Glomerular endothelial cell (primary cell): ENCODE results near the gene KRTAP9-4. TPM values are rescaled to one million over a fixed set of nuclear protein-coding genes. Genes with fewer than 3 reads are reported as not detected.
"Not testable (repeated sequence)": the region's sequence is repeated elsewhere in the genome, so short reads cannot be mapped to it uniquely, and the experiment has no call there.

Source experiments
- DNase-seq: peaks from one replicate; pipeline ENCODE4 v3.0.0-alpha.2; 2011; ENCODE audit warnings: low read depth, low spot score; ENCODE audit errors: extremely low read depth
- total RNA-seq: library from RNA; depleted of rRNA; stranded (reverse); fragments of >200 nt; gene quantifications from 2 replicates; pipeline ENCODE4 v1.2.3, GENCODE V29; 2015

KRTAP9-4 gene
- not detected in 2 replicates for total RNA-seq

GRCh38 chr17:41249637-41250240 lies at the start of gene KRTAP9-4:
TSS of gene KRTAP9-4 (plus strand) at chr17:41249687. CDS start at chr17:41249721, 34 bp downstream.
- DNase-seq, result not testable (repeated sequence)

- DNase-seq, result no peak
Measured at GRCh38 chr17:41211845-41212466, 37.5 kb upstream of the KRTAP9-4 start.

GRCh38 chr17:41212524-41213169 lies 36.8 kb upstream of the KRTAP9-4 start:
- no peak for DNase-seq

DNA sequence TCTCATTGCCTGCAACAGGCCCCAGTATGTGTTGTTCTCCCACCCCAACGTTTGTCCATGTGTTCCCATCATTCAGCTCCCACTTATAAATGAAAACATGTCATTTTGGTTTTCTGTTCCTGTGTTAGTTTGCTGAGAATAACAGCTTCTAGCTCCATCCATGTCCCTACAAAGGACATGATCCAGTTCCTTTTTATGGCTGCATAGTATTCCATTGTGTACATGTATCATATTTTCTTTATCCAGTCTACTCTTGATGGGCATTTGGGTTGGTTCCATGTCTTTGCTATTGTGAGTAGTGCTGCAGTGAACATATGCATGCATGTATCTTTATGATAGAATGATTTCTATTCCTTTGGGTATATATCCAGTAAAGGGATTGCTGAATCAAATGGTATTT lies 33.8 kb upstream of the KRTAP9-4 start:
- no peak for DNase-seq

DNA sequence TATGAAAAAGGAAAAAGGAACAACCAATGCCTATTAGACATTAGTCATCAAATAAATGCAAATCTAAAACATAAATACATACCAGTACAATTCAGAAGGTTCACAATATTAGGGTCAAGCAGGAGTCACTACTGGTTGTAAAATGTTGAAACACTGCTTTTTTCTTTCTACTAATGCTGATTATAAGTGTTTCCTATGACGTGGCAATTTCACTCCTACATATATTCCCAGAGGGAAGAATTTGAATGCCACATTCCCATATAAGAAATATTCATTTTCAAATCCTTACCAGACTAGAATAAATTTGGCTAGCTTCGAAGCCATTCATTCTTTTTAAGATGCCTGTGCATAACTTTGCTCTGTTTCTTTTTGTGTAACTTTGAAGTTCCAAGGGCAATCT lies 25.7 kb upstream of the KRTAP9-4 start:
- no peak for DNase-seq

- DNase-seq, result no peak
Measured at GRCh38 chr17:41226051-41226450, 23.4 kb upstream of the KRTAP9-4 start.

DNA sequence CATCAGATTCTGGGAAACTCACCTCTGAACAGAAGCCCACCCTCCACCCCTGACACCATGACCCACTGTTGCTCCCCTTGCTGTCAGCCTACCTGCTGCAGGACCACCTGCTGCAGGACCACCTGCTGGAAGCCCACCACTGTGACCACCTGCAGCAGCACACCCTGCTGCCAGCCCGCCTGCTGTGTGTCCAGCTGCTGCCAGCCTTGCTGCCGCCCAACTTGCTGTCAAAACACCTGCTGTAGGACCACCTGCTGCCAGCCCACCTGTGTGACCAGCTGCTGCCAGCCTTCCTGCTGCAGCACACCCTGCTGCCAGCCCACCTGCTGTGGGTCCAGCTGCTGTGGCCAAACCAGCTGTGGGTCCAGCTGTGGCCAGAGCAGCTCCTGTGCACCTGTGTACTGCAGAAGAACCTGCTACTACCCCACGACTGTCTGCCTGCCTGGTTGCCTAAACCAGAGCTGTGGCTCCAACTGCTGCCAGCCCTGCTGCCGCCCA lies 22.8 kb upstream of the KRTAP9-4 start, which contains the start of gene KRTAP9-2:
TSS of gene KRTAP9-2 (plus strand) at position 51 of the 498 bp plus-strand sequence. CDS start at position 58, 7 bp downstream.
- DNase-seq, result not testable (repeated sequence)

DNA sequence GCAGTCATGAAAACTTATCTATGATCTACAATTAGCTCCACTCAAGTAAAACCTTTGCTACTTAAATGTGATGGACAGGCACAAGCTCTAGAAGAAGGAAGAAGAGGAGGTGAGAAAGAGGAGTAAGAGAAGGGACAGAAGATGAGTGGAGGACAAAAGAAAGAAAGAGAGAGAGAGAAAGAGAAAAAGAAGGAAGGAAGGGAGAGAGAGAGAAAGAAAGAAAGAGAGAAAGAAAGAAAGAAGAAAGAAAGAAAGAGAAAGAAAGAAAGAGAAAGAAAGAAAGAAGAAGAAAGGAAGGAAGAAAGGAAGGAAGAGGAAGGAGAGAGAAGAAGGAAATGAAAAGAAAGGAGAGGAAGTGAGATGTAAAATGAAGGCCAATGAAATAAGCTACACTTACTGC lies 19.4 kb upstream of the KRTAP9-4 start:
- no peak for DNase-seq

GRCh38 chr17:41231731-41232130 lies 17.8 kb upstream of the KRTAP9-4 start:
- DNase-seq, result no peak

DNA sequence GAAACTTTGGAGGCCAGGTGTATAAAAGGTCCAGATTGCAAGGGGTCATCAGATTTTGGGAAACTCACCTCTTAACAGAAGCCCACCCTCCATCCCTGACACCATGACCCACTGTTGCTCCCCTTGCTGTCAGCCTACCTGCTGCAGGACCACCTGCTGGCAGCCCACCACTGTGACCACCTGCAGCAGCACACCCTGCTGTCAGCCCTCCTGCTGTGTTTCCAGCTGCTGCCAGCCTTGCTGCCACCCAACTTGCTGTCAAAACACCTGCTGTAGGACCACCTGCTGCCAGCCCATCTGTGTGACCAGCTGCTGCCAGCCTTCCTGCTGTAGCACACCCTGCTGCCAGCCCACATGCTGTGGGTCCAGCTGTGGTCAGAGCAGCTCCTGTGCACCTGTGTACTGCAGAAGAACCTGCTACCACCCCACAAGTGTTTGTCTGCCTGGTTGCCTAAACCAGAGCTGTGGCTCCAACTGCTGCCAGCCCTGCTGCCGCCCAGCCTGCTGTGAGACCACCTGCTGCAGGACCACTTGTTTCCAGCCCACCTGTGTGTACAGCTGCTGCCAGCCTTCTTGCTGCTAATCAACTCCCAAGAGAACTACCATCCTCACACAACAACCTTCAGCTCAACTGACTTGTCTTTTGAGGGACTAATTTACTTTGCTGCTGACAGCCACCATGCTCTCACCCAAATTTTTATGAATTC lies 16.9 kb upstream of the KRTAP9-4 start, which contains the start of gene KRTAP9-3:
TSS of gene KRTAP9-3 (plus strand) at position 51 of the 707 bp plus-strand sequence. CDS start at position 104, 53 bp downstream.
- DNase-seq, result not testable (repeated sequence)

- DNase-seq, result not testable (repeated sequence)
Measured at GRCh38 chr17:41237116-41237515, 12.4 kb upstream of the KRTAP9-4 start.

DNA sequence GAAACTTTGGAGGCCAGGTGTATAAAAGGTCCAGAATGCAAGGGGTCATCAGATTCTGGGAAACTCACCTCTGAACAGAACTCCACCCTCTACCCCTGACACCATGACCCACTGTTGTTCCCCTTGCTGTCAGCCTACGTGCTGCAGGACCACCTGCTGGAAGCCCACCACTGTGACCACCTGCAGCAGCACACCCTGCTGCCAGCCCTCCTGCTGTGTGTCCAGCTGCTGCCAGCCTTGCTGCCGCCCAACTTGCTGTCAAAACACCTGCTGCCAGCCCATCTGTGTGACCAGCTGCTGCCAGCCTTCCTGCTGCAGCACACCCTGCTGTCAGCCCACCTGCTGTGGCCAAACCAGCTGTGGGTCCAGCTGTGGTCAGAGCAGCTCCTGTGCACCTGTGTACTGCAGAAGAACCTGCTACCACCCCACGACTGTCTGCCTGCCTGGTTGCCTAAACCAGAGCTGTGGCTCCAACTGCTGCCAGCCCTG lies 11.5 kb upstream of the KRTAP9-4 start, which contains the start of gene KRTAP9-8:
TSS of gene KRTAP9-8 (plus strand) at position 51 of the 489 bp plus-strand sequence. CDS start at position 104, 53 bp downstream.
- DNase-seq, result not testable (repeated sequence)

DNA sequence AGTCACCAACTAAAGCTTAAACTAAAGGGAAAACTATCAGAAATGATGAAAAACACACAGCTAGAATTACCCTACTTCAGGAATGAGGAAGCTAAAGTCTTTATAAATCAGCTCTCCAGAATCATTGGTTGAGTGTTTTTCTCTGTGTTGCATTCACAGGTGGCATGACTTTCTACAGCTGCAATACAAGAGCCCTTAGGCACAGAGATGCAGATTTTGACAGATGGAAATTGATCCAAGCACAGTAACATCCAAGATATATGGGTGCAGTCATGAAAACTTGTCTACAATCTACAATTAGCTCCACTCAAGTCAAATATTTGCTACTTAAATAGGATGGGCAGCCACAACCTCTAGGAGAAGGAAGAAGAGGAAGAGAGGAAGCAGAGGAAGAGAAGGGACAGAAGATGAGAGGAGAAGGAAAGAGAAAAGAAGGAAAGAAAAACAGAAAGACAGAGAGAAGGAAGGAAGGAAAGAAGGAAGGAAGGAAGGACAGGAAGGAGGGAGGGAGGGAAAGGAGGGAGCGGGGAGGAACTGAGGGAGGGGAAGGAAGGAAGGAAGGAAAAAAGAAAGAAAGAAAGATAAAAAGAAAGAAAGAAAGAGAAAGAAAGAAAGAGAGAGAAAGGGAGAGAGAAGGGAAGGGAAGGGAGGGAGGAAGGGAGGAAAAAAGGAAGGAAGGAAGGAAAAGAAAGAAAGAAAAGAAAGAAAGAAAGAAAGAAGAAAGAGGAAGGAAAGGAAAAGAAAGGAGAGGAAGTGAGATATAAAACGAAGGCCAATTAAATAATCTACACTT lies 2.3 kb upstream of the KRTAP9-4 start:
- not testable (repeated sequence) for DNase-seq

GRCh38 chr17:41251261-41251660 lies 1.8 kb downstream of the KRTAP9-4 start:
- no peak for DNase-seq

DNA sequence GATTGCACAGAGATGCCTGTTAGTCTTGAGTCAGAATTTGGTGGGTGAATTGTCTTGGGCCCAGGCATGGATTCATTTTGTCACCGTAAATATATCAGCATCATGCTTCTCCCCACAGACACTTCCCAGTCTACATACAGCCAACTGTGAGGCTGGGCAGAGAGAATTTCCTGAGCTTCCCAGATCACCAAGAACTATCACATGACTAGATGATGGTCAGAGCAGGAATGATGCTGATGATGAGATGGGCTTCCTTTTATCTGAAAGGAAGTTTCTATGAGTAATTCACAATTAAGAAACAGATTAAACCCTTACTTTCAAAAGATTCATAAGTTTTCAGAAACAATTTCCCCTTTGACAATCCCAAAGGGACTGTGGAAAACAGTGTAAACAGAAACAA lies 5.4 kb downstream of the KRTAP9-4 start:
- DNase-seq, result no peak

- DNase-seq, result not testable (repeated sequence)
Measured at GRCh38 chr17:41255381-41256290, 6.1 kb downstream of the KRTAP9-4 start, which contains the start of gene KRTAP9-9. TSS of gene KRTAP9-9 (plus strand) at chr17:41255384.

DNA sequence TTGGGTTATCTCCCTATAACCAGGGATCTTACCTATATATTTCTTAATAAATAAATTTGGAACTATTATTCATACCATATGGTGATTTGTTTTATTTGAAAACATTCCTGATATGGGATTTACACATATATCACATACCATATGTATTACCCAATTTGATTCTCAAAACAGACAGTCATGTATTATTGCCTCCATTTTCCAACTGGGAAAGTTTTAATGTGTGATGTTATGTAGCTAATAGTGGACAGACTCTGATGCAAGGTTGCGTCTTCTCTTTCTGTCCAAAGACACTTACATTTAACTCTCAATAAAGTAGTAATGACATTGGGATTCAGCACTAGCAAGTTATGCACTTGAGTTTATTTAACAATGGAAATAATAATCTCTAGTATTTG lies 6.8 kb downstream of the KRTAP9-4 start:
- no peak for DNase-seq

DNA sequence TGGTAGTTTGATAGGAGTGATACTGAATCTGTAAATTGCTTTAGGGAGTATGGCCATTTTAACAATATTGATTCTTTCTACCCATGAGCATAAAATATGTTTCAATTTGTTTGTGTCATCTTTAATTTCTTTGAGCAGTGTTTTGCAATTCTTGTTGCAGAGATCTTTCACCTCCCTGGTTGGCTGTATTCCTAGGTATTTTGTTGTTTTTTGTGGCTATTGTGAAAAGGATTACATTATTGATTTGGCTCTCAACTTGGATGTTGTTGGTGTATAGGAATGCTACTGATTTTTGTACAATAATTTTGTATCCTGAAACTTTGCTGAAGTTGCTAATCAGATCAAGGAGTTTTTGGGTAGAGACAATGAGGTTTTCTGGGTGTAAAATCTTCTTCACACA lies 8.9 kb downstream of the KRTAP9-4 start:
- DNase-seq, result no peak

- no peak for DNase-seq
Measured at GRCh38 chr17:41263212-41263611, 13.7 kb downstream of the KRTAP9-4 start.
